Heart left ventricle (tissue), 13 donors: ENCODE measurements around the gene GNG3.

Experiments used
- POLR2A ChIP-seq, 2 donors: fragments of 450-650 bp; IDR thresholded peaks; one replicate each; pipeline ENCODE4 v1.6.1; 2017; ENCODE audit warnings: antibody characterized with exemption in 2 of 2, mild to moderate bottlenecking in 2 of 2, moderate library complexity in 2 of 2
- TF ChIP-seq, protein P1 (sequence below), 12 donors: fragments of 200-600 bp; sonication (generic) in 4 of 12; IDR thresholded peaks; one replicate each; pipeline versions ENCODE4 v1.5.0 to v1.8.0; 2018 to 2022; ENCODE audit warnings: antibody characterized with exemption in 12 of 12, mild to moderate bottlenecking in 5 of 12
- donor health status: ischemic (EF 13 %, LVEDD 7.1; RV severe dilation, severe dysfunction).
- donor health status: DM: no; HTN: yes; CAD: no.
- donor health status: DM: no; HTN: no; CAD: no.
- donor health status: ischemic (EF 25% LVEDD 6.9; RV normal size, moderate dysfunction).
- donor health status: ischemic (EF 25% LVEDD 5.7; RV mildly dilated, moderate dysfunction).
- donor health status: ischemic (EF 35%, LVEDD 5.7; RV mildly dilated, moderate dysfunction).
- donor health status: nonischemic (EF 11% LVEDD 7.7; RV severe dilation, severe dysfunction).
- donor health status: DM: yes; HTN: yes; CAD: no.
- donor health status: PGD.
- donor health status: ischemic (EF 29% LVEDD 5.4; RV normal size, mild dysfunction).
- donor health status: nonischemic (EF 23%, LVEDD 6.1; RV moderate dilation, normal function).

DNA sequence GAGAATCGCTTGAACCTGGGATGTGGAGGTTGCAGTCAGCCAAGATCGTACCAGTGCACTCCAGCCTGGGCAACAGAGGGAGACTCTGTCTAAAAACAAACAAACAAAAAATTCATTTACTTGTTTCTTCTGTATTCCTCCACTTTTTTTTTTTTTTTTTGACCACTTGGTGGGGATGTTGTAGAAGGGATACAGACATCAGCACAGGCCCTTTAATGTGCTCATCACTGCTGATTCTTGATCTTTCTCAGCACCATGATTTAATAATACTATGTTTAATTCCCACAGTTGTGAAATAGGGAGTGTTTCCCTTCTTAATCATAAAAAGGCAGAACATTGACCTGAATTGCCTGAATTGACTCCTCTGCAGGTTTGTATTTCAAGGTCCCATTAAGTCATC, 25.4 kb downstream of the GNG3 start:
- TF ChIP-seq, protein P1, sequence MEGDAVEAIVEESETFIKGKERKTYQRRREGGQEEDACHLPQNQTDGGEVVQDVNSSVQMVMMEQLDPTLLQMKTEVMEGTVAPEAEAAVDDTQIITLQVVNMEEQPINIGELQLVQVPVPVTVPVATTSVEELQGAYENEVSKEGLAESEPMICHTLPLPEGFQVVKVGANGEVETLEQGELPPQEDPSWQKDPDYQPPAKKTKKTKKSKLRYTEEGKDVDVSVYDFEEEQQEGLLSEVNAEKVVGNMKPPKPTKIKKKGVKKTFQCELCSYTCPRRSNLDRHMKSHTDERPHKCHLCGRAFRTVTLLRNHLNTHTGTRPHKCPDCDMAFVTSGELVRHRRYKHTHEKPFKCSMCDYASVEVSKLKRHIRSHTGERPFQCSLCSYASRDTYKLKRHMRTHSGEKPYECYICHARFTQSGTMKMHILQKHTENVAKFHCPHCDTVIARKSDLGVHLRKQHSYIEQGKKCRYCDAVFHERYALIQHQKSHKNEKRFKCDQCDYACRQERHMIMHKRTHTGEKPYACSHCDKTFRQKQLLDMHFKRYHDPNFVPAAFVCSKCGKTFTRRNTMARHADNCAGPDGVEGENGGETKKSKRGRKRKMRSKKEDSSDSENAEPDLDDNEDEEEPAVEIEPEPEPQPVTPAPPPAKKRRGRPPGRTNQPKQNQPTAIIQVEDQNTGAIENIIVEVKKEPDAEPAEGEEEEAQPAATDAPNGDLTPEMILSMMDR (IDR thresholded peaks at IDR 0.05), result no peak
- no peak for TF ChIP-seq POLR2A (IDR thresholded peaks at IDR 0.05)
